Measurements from ENCODE around the gene CRHR1. TPM values are rescaled to one million over a fixed set of nuclear protein-coding genes. Genes with fewer than 3 reads are reported as not detected.

CRHR1 gene
- total RNA-seq, 1 experiment from 2014 or later: not detected

DNA sequence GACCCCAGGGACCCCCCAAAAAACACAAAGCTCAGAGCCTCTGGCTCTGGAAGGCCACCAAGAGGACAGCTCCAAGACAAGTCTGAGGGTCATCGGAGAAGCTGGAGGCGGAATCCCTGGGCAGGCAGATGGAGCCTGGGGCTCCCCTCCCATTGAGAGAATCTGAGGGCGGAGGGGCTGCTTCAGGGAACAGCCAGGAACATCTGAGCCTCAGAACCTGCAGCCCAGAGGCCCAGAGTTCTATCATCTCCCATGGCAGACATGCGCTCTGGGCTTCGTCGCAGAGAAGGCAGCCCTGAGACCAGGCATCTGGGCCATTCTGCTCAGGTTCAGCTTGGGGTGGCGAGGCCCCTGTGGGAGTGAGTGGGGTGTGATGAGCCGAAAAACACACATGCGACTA is 53.5 kb downstream of the CRHR1 start:
- Histone ChIP-seq H3F3A (ENCODE audit: insufficient read depth, low read depth) (no peaks in the 10 kb centered on the region), H3K9me3 (ENCODE audit: insufficient read depth, low read depth) (no peaks in the 10 kb centered on the region), H3K4me2 (no peak overlapping the region), H3K27ac (no peak overlapping the region), H4K20me1 (ENCODE audit: insufficient read depth) (no peaks in the 10 kb centered on the region), H3K9me2 (ENCODE audit: insufficient read depth) (no peaks in the 10 kb centered on the region), H2AFZ (no peak overlapping the region), H3K27me3 (ENCODE audit: insufficient read depth, low read depth) (peaks cover 78% of the 10 kb centered on the region), H3K79me2 (ENCODE audit: low read depth) (no peaks in the 10 kb centered on the region), H3K4me1 (replicated peaks; ENCODE audit: insufficient read depth) (no peaks in the 10 kb centered on the region), H3K4me3 (no peak overlapping the region), H3K36me3 (ENCODE audit: low read depth) (no peaks in the 10 kb centered on the region)
- CTCF ChIA-PET: no interaction called here
- no peak for DNase-seq
- POLR2A ChIA-PET (ENCODE audit: unreplicated experiment): no interaction called here
- no peak for TF ChIP-seq EZH2 (IDR thresholded peaks at IDR 0.05; ENCODE audit: low read depth)
- TF ChIP-seq, protein P1, sequence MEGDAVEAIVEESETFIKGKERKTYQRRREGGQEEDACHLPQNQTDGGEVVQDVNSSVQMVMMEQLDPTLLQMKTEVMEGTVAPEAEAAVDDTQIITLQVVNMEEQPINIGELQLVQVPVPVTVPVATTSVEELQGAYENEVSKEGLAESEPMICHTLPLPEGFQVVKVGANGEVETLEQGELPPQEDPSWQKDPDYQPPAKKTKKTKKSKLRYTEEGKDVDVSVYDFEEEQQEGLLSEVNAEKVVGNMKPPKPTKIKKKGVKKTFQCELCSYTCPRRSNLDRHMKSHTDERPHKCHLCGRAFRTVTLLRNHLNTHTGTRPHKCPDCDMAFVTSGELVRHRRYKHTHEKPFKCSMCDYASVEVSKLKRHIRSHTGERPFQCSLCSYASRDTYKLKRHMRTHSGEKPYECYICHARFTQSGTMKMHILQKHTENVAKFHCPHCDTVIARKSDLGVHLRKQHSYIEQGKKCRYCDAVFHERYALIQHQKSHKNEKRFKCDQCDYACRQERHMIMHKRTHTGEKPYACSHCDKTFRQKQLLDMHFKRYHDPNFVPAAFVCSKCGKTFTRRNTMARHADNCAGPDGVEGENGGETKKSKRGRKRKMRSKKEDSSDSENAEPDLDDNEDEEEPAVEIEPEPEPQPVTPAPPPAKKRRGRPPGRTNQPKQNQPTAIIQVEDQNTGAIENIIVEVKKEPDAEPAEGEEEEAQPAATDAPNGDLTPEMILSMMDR (conservative IDR thresholded peaks at IDR 0.05): no peak
- BruUV-seq (replicated peaks): no TSS peak
- intact Hi-C loops (cut with micrococcal nuclease; ENCODE audit: unreplicated experiment): loop anchor here (10.0 kb wide), 1 partner anchor 413 kb away; no protein-coding TSS in a partner anchor

DNA sequence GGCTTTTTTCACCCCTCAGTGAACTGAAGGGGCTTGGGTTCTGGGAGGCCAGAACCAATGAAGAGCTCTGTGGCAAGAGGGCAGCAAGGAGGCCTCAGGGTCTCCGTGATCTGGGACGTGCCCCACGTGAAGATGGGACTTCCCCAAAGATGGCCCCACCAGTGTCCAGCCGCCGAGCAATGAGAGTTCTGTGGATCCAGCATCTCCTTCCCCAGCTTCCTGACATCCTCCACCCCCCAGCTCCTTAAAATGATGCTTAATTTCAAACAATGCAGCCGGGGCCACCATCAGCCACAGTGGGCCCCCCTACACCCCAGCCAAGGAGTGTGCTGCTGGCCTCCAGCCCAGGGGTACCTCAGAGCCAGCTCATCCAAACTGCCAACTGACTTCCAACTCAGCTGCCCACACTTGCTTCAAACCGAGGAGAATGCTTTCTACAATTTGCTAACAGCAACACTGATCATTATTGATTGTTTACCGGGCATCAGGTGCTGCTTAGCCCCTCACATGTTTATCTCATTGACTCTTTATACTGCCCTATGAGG is 54.7 kb downstream of the CRHR1 start:
- Histone ChIP-seq H3K27ac (no peak overlapping the region), H3K9me2 (ENCODE audit: insufficient read depth) (no peaks in the 10 kb centered on the region), H3K9me3 (ENCODE audit: insufficient read depth, low read depth) (no peaks in the 10 kb centered on the region), H4K20me1 (ENCODE audit: insufficient read depth) (no peaks in the 10 kb centered on the region), H3K4me3 (no peak overlapping the region), H3K27me3 (ENCODE audit: insufficient read depth, low read depth) (peaks cover 87% of the 10 kb centered on the region), H2AFZ (no peak overlapping the region), H3K36me3 (ENCODE audit: low read depth) (no peaks in the 10 kb centered on the region), H3K4me1 (replicated peaks; ENCODE audit: insufficient read depth) (no peaks in the 10 kb centered on the region), H3K79me2 (ENCODE audit: low read depth) (no peaks in the 10 kb centered on the region), H3F3A (ENCODE audit: insufficient read depth, low read depth) (no peaks in the 10 kb centered on the region), H3K4me2 (no peak overlapping the region)
- DNase-seq: no peak
- intact Hi-C loops (cut with micrococcal nuclease; ENCODE audit: unreplicated experiment): loop anchor here (10.0 kb wide), 1 partner anchor 414 kb away; no protein-coding TSS in a partner anchor
- ChIA-PET POLR2A (ENCODE audit: unreplicated experiment) (no interaction called here), CTCF (interaction anchor here (0.7 kb wide), 1 partner anchor 1087 kb away, joined by 4 read pairs; no protein-coding TSS in a partner anchor)
- no peak for TF ChIP-seq EZH2 (IDR thresholded peaks at IDR 0.05; ENCODE audit: low read depth)
- TF ChIP-seq, protein P1 (conservative IDR thresholded peaks at IDR 0.05): no peak
- no TSS peak for BruUV-seq (replicated peaks)

DNA sequence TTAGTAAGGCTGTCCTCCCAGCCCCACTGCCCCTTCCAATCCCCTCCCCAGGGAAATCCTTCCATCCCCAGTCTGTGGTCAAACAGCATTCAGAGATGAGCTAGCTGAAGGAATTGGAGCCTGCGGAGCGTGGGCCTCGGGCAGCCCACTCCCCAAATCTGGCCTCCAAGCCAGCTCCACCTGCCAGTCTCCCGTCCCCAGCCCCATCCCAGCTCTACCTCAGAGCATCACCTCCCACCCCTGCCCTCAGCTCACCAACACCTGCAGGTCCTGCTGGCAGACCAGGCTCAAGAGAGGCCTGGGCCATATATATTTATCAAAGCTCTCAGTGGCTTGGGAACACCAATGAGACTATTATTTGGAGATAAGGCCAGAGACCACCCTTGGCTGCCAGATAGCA is 55.3 kb downstream of the CRHR1 start:
- H3K27me3 ChIP-seq (ENCODE audit: insufficient read depth, low read depth): peaks cover 87% of the 10 kb centered on the region
- no peak overlapping the region for H3K4me2 ChIP-seq
- H3K9me2 ChIP-seq (ENCODE audit: insufficient read depth): no peaks in the 10 kb centered on the region
- no peaks in the 10 kb centered on the region for H3F3A ChIP-seq (ENCODE audit: insufficient read depth, low read depth)
- POLR2A ChIA-PET (ENCODE audit: unreplicated experiment): no interaction called here
- H3K9me3 ChIP-seq (ENCODE audit: insufficient read depth, low read depth): no peaks in the 10 kb centered on the region
- TF ChIP-seq EZH2 (IDR thresholded peaks at IDR 0.05; ENCODE audit: low read depth): no peak
- TF ChIP-seq, protein P1 (conservative IDR thresholded peaks at IDR 0.05): no peak
- no peaks in the 10 kb centered on the region for H4K20me1 ChIP-seq (ENCODE audit: insufficient read depth)
- H3K27ac ChIP-seq: no peak overlapping the region
- H3K79me2 ChIP-seq (ENCODE audit: low read depth): no peaks in the 10 kb centered on the region
- H3K4me3 ChIP-seq: no peak overlapping the region
- no peak for DNase-seq
- intact Hi-C loops (cut with micrococcal nuclease; ENCODE audit: unreplicated experiment): loop anchor here (10.0 kb wide), 1 partner anchor 415 kb away; no protein-coding TSS in a partner anchor
- H3K36me3 ChIP-seq (ENCODE audit: low read depth): no peaks in the 10 kb centered on the region
- H2AFZ ChIP-seq: no peak overlapping the region
- CTCF ChIA-PET: no interaction called here
- BruUV-seq (replicated peaks): no TSS peak
- H3K4me1 ChIP-seq (replicated peaks; ENCODE audit: insufficient read depth): no peaks in the 10 kb centered on the region
